ENCODE data around the gene KIF17.
"Not testable (repeated sequence)": the region's sequence is repeated elsewhere in the genome, so short reads cannot be mapped to it uniquely, and the experiment has no call there.

KIF17 gene

DNA sequence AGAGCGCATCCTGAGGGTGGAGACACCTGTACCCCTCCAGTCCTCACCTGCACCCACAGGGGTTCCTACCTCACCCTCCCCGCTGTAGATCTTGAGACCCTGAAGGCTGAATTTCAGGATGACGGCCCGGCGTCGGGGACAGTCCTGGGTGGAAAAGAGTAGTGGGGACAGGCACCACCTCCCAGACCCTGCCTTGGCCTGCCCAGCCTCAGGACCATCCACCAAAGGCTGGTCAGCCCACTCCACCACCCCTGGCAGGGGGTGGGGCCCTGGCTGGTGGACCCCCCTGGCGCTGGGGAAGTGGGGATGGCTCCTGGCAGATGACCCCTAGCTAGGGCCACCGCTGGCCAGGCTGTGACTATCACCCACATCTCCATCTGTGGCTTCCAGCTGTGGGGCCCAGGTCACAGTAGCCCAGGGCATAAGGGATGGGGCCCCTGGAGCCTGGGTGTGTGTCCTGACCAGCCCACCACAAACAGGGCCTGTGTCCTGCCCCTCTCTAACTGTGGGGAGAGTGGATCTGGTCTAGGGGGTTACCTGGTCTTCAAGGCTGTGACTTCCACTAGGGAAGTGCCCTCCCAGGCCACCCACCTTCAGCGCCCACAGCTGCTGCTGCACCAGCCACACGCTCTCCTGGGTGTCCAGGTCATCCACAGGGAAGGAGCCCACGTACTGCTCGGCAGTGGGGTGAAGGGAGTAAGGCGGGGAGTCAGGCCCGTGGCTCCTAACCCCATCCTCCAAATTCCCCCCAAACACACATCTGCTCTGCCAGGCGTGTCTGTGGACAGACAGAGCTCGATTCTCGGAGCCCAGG is 9.3 kb upstream of the KIF17 start:
- no peak for DNase-seq

DNA sequence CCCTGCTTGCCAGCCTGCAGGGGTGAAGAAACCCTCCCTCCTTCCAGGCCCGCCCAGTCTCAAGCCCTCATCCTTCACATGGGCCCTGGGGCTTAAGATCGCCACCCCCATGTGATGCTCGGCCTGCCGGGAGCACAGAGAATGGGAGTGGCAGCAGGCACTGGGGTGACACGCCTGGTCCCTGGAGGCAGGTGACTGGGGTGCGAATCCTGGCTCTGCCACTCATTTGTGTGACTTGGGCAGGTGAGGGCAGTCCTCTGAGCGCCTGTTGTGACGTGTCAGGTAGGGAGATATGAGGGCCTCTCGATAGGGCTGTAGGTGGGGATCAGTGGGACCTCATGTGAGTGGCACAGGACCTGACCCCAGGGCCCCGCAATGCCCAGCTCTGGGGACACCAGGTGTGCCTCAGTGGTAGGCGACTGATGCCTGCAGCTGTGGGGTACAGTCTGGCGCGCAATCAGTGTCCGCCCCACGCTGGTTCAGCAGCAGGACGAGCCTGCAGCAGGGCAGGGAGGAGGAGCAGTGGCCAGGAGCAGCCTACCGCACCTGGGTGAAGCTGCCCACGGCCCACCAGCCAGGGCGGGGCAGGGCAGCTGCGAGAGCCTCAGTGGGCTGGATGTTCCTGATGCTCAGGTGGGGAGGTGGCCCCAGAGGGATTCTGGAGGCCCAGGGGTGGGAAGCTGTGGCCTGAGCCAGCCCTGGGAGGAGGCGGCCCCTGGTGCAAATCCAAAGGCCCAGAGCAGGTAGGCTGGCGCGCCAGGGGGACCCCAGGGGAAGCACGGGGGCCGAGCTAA is 8.5 kb upstream of the KIF17 start:
- no peak for DNase-seq

DNA sequence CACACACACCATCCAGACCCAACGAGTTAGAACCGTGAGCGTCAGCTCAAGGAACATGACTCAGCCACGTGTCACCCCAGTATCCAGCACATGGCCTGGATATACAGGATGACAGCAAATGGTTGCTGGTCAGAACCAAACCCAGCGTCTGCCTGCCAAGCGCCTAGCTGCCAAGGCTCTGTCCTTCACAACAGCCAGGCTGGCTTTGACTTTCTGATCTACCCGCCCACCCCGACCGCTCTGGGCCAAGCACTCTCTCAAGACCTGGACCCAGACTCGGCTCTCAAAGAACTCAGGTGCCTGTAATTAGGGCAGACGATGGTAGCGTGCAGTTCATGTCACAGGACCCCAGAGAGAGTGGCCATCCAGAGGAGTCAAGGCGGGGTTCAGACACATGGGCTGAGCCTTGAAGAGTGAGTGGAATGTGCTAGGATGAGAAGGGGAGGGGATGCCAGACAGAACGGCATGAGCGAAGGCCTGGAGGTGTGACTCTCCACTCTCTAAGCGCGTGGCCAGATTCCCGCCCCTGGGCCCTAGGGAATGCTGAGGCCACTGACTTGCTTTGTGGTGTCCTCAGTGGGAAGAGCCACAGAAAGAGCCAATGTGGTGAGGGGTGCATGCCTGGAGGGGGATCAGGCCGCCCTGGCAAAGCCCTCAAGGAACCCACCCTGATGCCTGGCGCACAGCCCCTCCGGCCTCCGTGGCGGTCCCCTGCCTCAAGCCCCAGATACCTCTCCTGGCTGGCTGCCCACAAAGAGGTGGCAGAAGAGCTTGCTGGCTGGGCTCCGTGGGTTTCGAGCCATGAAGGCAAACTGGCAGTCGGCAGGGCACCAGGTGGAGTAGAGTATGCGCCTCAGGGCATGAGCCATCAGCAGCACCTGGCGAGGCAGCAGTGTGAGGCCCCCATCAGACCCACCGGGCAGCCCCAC is 7.6 kb upstream of the KIF17 start:
- no peak for DNase-seq

DNA sequence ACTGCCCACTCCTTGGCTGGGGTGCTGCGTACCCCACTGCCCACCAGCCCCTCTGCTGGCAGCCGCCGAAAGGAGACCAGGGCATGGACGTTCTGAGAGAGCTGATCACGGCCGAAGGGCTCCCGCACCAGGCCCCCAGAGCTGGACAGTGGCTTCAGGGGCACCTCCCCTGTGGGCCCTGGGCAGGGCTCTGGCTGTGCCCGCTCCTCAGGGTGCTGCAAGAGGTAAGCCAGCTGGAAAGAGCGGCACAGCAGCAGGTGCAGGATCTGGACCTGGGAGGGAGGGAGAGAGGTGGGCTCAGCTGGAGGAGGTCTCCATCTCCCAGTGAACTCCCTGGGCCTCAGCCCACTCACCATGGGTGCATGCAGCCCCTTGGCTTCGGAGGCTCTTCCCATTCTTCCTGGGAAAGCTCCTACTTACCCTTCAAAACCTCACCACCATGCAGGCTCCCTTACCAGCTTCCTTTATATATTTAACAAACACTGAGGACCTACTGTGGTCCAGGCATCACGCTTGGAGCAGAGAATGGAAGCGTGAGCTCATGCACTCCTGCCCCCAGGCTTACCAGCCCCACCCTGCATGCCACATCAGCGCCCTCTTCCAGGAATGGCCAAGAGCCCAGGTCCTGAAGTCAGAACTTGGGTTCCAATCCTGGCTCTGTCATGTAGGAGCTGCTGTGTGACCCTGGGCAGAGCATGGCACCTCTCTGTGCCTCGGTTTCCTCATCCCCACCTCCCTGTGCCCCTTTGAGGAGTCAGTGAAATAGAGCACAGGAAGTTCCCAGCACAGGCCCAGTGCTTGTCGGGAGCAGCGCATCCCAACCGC is 6.8 kb upstream of the KIF17 start:
- DNase-seq: no peak

DNA sequence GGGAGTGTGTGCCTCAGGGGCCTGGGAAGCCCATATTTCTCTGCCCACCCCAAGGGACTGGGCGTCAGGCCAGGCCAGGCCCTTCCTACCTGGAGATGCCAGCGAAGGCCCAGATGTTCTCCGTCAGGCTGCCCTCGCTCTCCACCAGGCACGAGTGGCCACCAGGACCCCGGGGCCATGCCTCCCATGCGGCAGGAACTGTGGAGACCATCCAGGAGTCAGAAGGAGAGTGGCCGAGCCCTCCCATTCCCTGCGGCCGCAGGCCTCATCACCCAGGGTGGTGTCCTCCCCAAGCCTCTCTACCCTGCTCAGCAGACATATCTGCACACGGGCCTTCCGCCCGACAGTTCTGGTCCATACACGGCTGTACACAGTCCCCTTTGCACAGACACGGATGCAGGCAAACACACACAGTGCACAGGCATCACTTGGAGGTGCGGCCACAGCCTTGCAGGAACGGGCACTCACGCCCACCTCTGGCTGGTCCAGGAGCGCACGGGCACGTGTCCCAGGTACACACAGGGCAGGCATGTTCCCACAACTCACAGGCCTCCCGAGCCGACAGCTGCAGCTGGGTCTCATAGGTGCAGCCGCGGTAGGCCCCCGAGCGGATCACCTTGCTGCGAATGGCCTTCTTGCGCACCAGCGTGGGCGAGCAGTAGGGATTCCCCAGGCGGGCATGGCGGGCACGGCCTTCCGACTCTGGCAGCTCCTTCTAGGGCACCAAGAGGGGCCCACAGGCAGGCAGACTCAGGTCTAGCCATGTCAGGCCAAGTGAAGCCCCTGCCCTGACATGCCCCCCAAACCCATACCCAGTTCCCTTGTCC is 5.9 kb upstream of the KIF17 start:
- no peak for DNase-seq

DNA sequence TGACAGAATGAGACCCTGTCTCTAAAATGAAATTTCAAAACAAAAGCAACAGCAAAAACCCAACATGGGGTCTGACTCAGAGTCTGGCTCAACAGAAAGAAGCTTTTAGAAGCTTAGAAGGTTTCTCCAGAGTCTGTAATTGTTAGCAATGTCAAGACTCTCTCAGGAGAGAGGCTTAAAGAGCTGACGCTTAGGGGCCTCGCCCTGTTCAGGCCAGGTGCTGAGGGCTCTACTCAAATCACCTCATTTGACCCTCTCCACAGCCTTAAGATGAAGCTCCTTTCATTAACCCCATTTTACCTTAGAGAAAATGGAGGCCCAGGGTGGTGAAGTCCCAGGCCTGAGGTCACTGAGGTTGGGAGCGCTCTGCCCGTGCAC is 5.3 kb upstream of the KIF17 start:
- DNase-seq: no peak

DNA sequence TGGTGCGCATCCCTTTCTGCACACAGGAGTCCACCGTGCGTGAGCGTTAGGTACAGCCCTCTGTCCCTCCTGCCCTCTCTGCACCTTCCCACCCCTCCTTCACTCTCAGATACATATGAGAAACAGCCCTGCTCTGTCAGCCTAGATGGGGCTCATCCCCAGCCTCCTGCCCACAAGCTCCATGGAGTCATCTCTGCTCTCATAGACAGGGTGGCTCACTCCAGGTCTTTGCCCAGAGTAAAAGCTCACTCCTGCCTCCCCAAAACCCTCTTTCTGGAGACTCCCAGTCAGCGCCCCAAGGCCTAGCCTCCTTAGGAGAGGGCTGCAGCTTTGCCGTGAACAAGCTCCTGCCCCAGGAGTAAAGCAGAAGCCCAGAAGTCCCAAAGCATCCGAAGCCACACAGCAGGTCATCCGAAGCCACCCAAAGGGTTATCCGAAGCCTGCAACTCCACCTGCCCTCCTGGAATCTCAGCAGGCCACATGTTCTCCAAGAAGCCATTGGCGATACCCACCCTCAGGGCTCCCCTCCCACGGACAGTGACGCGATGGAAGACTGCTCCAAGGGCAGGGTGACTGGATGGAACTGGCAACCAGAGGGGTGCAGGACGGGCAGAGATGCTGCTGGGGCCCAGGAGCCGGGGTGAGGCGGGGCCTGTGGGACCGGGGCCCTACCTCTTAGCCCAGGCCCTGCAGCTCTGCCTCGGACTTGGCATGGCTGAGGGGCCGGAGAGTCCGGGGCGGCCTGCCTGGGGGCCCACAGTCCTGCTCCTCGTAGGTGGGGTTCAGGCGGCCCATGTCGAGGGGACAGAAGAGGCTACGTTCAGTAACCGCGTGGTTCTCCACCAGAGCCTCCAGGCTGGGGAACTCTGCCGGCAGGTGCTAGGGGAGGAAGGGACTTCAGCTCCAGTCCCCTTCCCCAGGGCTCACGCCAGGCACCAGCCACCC is 3.6 kb upstream of the KIF17 start:
- no peak for DNase-seq

DNA sequence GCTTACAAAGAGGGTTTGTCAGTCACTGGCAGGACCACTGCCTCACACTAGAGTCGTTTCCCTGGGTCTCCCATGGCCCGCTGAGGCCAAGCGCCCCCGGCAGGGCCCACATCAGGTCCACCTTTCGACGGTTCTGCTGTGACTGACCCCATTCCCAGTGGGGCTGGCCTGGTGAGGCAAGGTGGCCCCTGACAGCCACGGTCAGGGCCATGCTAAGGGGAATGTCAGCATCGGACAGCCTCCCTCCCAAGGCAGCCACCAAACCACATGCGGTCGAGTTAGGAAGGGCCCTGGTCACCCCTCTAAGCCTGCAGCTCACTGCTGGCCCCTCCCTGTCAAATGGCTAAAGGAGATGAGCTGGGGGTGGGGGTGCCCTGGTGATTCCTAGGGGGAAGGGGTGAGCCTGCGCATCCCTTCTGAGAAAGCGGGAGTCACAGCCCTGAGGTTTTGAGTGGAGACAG is 2.9 kb upstream of the KIF17 start:
- DNase-seq: no peak

DNA sequence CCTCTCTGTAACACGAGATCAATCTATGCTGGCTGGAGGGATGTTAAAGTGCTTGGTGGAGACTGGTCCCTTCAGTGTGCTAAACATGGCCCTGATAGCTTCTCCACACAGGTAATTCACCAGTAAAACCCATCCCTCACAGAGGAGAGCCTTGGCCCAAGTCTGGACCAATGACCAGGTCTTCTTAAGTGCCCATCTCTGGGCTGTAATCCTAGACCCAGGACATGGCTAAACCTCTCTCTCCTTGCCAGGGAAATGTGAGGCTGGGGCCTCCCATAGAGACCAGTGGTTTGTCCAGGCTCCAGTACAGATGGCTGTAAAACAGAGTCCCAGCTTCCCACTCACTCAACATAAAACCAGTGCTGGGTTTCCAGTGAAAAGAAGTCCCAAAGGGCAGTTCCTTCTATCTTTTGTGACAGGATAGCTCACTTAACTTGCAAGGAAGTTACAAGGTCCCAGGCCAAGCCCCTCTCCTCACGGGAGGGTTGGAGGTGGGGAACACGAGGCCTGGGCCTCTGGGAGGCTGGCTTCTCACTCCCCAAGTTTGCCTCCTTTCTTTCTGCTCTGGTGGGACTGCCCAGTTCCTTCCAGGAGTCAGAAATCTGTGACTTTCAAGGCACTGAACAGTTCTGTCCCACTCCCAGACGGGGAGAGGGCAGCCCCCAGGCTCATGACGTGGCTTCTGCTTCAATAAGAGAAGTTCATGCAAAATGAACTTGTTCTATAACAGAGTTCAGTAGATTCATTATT is 2.2 kb upstream of the KIF17 start:
- DNase-seq: no peak

DNA sequence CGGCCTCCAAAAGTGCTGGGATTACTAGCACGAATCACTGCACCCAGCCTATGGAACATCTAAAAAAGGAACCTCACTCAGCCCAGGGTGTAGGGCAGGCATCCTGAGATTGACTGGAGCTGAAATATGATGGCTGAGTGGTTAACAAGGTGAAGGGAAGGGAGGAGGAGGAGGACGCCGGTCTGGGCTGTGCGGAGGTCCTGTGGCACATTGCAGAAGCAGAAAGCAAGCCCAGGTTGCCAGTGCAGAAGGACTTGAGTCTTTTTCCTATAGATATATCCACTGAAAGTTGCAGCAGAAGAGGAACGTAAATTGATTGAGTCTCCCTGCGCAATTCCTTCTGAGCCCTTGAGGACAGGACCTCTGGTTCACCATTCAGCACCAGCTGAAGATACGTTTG is 1.5 kb upstream of the KIF17 start:
- no peak for DNase-seq

DNA sequence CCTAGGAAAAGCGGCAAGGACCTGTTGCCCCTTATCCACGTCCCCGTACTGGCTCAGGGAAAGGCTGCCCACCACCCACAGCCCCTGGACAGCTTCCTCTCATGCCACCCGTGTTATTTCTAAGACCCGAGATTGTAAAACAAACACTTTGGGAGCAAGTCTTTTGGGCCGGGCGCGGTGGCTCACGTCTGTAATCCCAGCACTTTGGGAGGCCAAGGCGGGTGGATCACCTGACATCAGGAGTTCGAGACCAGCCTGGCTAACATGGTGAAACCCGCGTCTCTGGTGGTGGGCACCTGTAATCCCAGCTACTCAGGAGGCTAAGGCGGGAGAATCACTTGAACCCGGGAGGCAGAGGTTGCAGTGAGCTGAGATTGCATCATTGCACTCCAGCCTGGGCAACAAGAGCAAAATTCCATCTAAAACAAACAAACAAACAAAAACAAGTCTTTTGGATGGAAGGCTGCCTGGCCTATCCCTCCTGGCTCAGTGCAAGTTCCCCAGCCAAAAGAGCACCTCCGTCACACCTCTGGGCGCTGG is 606 bp upstream of the KIF17 start:
- not testable (repeated sequence) for DNase-seq

DNA sequence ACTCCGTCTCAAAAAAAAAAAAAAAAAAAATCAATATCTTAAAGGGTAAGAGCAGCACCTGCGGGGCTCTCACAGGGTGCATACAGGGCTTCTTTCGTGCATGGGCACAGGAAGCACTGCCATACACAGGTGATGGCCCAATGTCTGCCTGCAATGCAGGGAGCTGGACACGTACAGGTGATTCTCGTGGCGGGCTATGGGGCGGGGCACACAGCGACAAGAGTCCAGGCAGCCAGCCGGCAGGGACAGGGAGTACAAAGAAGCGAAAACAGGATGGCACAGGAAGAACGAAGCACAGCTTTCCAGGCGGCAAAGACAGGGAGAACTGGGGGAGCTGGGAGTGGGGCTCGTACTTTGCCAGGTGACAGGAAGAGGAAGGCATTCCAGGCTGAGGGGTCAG is 1.6 kb downstream of the KIF17 start:
- DNase-seq: no peak

DNA sequence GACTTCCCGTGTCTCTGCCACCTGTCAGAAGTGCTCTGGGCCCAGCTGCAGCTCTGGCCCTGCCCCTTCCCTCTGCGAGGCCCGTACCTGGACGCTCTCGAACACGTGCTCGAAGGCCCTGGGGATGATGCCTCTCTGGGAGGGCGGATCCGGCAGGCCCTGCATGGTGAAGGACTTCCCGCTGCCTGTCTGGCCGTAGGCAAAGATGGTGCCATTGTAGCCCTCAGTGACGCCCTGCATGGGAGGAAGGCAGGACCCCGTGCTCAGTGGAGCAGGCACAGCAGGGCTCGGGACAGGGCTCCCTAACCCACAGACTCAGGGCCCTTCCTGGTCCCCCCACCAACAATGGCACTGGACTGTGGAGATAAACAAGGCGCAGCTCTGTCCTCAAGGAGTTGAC is 2.4 kb downstream of the KIF17 start:
- DNase-seq: no peak

DNA sequence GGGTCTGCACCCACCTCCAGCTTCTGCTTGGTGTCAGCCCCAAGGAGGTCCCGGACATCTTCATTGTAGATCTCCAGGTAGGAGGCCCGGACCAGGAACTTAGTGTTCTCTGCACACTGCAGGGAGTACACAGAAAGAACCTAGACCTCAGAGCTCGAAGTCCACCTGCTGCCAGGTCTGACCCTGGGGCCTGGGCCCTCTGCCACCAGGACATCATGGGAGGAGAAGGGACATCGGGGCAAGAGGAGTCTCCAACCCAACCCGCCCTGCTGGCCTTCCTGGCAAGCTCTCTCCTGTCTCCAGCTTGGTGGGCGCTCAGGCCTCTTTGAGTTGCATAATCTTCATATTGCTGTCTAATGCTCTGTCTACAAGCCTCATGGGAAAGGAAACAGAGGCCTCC is 4.4 kb downstream of the KIF17 start:
- no peak for DNase-seq

DNA sequence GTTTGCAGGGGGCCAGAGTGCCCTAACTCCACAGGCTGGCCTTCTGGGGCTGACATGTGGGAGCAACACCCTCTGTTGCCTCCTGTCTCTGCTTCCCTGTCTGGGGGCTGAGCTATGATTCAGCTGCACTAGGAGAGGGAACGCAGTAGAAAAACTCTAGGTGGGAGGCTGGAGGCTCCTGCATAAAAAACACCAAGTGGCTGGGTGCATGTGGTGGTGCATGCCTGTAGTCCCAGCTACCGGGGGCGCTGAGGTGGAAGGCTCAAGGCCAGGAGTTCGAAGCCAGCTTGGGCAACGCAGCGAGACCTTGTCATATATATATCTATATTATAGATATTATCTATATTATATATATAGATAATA is 5.6 kb downstream of the KIF17 start:
- no peak for DNase-seq

DNA sequence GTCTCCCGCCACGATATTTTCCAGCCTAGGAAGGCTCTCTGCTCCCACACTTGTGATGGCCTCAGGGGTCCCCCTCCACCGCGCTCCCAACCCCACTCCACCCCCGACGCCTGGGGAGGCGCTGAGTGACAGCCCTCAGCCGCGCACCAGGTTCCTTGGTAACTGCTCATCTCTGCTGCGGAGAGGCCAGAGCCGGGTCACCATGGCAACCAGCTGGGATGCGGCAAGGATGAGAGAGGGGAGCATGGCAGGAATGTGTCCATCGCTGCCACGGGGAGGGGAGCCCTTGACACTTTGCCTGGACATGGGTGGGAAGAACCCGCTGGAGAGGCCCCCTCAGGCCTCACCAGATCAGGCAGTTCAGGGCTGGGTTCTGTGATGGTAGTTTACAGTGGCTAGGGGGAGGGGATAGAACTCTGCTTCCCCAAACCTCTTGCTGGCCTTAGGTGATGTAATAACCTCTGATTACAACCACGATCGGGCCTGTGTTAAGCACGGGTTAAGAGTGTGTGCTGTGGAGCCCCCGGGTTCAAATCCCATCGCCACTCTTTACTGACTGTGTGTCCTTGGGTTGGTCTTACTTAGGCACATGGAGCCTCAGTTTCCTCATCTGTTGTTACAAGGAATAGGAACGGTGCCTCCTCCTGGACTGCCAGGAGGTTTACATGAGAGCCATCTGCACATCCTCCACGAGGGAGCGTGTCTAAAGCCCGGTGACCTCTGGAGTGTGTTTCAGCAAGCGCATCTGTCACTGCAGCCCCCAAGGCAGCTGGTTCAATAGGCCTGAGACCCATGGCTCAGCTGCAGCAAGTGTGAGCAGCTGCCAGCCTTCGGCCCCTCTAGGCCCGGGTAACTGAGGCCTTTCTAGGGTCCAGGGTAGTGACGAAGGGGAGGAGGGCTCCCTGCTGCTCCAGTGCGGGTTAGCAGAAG is 6.3 kb downstream of the KIF17 start:
- DNase-seq: no peak

DNA sequence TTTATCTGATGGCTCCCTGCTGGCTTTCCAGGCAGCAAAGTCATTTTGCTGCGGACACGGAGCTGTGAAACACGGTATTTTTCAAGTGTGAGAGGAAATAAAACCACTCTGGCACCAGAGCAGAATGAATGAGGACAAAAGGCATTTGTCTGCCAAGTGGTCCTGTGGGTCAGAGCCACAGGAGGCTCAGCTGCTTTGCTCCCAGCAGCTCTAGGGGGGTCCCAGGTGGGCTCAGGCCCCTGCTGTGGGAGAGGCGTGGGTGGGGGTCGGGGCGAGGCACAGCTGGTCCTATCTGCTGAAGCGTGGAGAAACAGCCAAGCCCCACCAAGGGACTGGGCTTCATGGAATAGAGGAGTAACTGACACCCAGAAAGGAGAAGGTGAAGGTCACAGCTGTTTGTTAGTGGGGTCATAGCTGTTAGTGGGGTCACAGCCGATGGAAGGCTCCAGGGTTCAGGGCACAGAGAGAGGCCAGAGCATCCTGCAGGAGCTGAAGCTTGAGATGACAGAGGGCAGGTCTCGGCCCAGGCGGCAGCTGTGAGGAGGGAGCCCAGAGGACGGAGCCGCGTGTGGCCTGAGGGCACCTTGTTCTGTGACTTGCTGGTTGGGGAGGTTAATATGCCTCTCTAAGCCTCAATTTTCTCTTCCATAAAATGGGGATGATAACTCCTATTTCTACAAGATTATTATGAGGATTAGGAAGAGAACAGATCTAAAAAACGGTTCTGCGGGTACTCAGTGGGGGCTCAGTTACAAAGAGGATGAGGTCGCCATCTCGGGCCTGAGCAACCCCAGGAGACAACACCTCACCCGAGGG is 7.1 kb downstream of the KIF17 start:
- no peak for DNase-seq

Data from stimulated activated CD4-positive, alpha-beta T cell treated with anti-CD3 and anti-CD28 coated beads, Interleukin-15, amount 100 ng/mL, for 24 hours (primary cell).